Bronchial epithelial cell (primary cell): ENCODE results near the gene SLC36A4. TPM values are rescaled to one million over a fixed set of nuclear protein-coding genes. Genes with fewer than 3 reads are reported as not detected.
A peak's percentile ranks its signal among the peaks of the same experiment; 100 is the strongest.
"Not testable (repeated sequence)": the region's sequence is repeated elsewhere in the genome, so short reads cannot be mapped to it uniquely, and the experiment has no call there.

Experiments used
- DNase-seq: peaks from one replicate; pipeline ENCODE4 v3.0.0-alpha.2; 2010; ENCODE audit warnings: low read depth
- FAIRE-seq: peaks from 2 replicates; lab custom pipeline; 2011; peaks lifted over from hg19 to GRCh38; lab: Jason Lieb, UNC
- H3K27me3 ChIP-seq: 2 replicates; pipeline ENCODE4 v1.5.1; 2011; ENCODE audit warnings: low read length; ENCODE audit not compliant: control insufficient read depth, insufficient read depth
- H3K36me3 ChIP-seq: 2 replicates; pipeline ENCODE4 v1.5.1; 2011; ENCODE audit warnings: low read length; ENCODE audit not compliant: control insufficient read depth, insufficient read depth
- H3K4me3 ChIP-seq: 2 replicates; pipeline ENCODE4 v1.5.1; 2011; ENCODE audit warnings: mild to moderate bottlenecking, low read depth, low read length, control low read depth
- total RNA-seq: library from RNA; depleted of rRNA; stranded (reverse); fragments of >200 nt; gene quantifications from 2 replicates; pipeline ENCODE4 v1.2.1, GENCODE V29; 2014
- TF ChIP-seq, protein P1 (sequence below): IDR thresholded peaks from 2 replicates; pipeline ENCODE4 v1.5.1; 2011; ENCODE audit warnings: mild to moderate bottlenecking, moderate library complexity, low read length, control low read depth, inconsistent platforms; ENCODE audit not compliant: insufficient read depth, severe bottlenecking

The SLC36A4 gene
- total RNA-seq, 1 donor from 2014 or later, result 4.2 TPM

DNA sequence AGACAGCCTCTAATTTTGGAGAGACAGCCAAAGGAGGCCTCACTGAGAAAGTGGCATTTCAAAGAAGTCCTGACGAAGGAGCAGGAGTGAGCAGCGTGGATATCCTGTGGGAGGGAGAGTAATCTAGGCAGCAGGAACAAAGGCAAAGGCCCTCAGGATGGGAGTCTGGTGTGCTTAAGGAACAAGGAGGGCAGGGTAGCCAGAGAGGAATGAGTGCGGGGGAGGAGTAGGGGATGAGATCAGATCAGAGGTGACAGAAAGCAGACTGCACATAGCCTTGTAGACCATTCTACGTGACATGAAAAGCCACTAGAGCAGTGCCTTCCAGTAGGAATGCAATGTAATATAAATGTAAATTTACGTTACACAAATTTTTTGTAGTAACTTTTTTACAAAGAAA is 5.6 kb downstream of the SLC36A4 start:
- no peak for DNase-seq
- no peak for FAIRE-seq
- no peak overlapping the region for H3K4me3 ChIP-seq
- no peaks in the 10 kb centered on the region for H3K27me3 ChIP-seq
- H3K36me3 ChIP-seq, result no peaks in the 10 kb centered on the region
- TF ChIP-seq, protein P1, sequence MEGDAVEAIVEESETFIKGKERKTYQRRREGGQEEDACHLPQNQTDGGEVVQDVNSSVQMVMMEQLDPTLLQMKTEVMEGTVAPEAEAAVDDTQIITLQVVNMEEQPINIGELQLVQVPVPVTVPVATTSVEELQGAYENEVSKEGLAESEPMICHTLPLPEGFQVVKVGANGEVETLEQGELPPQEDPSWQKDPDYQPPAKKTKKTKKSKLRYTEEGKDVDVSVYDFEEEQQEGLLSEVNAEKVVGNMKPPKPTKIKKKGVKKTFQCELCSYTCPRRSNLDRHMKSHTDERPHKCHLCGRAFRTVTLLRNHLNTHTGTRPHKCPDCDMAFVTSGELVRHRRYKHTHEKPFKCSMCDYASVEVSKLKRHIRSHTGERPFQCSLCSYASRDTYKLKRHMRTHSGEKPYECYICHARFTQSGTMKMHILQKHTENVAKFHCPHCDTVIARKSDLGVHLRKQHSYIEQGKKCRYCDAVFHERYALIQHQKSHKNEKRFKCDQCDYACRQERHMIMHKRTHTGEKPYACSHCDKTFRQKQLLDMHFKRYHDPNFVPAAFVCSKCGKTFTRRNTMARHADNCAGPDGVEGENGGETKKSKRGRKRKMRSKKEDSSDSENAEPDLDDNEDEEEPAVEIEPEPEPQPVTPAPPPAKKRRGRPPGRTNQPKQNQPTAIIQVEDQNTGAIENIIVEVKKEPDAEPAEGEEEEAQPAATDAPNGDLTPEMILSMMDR, result no peak

DNA sequence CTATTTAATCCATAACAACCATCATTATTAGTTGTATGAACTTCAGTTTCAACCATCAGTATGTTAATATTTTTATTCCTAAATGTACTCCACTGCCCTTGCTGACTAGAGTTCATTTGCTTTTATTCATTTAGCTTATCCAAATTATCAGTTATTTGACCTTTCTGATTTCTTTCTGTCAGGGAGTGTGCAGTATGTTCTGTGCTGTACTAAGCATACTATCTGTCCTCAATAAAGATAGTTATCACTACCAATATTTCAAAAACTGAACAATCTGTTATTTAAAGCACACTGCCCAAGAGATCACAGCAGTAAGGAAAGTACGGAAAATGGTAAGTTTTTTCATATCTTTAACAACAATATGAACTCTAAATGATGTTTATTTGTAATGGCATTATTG is 8.3 kb downstream of the SLC36A4 start:
- DNase-seq (no peak), FAIRE-seq (no peak)
- Histone ChIP-seq H3K4me3 (no peak overlapping the region), H3K27me3 (no peaks in the 10 kb centered on the region), H3K36me3 (no peaks in the 10 kb centered on the region)
- TF ChIP-seq, protein P1, result no peak

- TF ChIP-seq, protein P1, result no peak
- H3K4me3 ChIP-seq, result no peak overlapping the region
- H3K36me3 ChIP-seq, result no peaks in the 10 kb centered on the region
- DNase-seq (no peak), FAIRE-seq (no peak)
- no peaks in the 10 kb centered on the region for H3K27me3 ChIP-seq
Measured at GRCh38 chr11:93188726-93189125, 9.1 kb downstream of the SLC36A4 start.

- no peak for FAIRE-seq
- no peak for DNase-seq
- Histone ChIP-seq H3K27me3 (no peaks in the 10 kb centered on the region), H3K36me3 (no peaks in the 10 kb centered on the region), H3K4me3 (no peak overlapping the region)
- TF ChIP-seq, protein P1, result no peak
Measured at GRCh38 chr11:93187290-93187689, 10.5 kb downstream of the SLC36A4 start.

- FAIRE-seq, result not testable (repeated sequence)
Measured at GRCh38 chr11:93177891-93178290, 19.9 kb downstream of the SLC36A4 start.

DNA sequence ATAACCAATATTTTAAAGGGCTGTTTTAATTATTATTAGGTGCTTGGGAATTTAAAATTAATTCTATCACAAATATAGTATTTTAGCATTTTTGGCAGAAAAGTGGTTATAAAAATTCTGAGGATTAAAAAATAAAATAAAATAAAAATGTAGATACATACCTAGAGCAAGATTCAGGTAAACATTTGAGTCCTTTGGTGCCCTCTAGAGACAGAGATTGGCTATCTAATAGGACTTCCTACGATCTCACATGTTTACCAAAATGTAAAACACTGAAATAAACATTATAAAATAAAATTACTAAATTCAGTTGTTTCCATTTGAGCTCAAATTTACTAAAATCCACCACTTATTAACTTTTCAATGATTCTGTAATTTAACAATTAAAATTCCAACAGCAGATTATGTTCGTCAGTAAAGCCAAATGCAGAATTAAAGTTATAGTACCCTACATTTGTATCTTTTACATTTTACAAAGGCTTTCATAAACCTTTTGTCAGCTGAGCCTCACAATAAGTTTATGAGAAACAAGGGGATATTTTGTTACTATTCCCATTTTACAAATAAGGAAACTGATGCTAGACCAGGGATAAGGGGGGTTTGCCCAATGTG is 27.7 kb downstream of the SLC36A4 start:
- DNase-seq, result peak; percentile 47

More at GRCh38 chr11:93177891-93178290, 19.9 kb downstream of the SLC36A4 start:
- not testable (repeated sequence) for H3K4me3 ChIP-seq, DNase-seq, H3K36me3 ChIP-seq, H3K27me3 ChIP-seq

More for the DNA sequence above, 27.7 kb downstream of the SLC36A4 start:
- no peak for FAIRE-seq
- TF ChIP-seq, protein P1, result peak; percentile 42
- no peak overlapping the region for H3K4me3 ChIP-seq
- H3K27me3 ChIP-seq, result no peaks in the 10 kb centered on the region
- H3K36me3 ChIP-seq, result no peaks in the 10 kb centered on the region
